ENCODE results near the gene PHAF1. TPM values are rescaled to one million over a fixed set of nuclear protein-coding genes. Genes with fewer than 3 reads are reported as not detected.

The PHAF1 gene
- total RNA-seq, 4 donors from 2014 or later = 44.0 to 60.9 (median 53.1) TPM

DNA sequence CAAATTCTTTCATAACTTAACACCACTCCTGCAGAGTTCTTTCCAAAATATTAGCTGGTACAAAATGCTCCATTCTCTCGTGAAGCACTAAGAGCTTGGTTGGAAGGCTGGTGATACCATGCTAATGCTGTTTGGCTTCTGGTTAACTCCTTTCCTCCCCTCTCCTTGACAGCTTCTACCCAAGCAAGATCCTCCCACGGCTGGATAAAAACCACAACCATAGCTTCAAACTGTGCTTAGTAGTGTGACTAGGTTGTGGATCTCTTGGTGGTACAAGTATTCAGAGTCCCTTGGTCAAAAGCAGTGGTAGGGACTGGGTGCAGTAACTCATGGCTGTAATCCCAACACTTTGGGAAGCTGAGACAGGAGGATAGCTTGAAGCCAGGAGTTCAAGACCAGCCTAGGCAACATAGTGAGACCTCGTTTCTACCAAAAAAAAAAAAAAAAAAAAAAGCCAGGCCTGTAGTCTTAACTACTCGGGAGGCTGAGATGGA, 2.3 kb downstream of the PHAF1 start:
- H3K36me3 ChIP-seq = no peaks in the 10 kb centered on the region
- no peak for DNase-seq (ENCODE audit: low spot score in 2 of 2)
- TF ChIP-seq, protein P1, sequence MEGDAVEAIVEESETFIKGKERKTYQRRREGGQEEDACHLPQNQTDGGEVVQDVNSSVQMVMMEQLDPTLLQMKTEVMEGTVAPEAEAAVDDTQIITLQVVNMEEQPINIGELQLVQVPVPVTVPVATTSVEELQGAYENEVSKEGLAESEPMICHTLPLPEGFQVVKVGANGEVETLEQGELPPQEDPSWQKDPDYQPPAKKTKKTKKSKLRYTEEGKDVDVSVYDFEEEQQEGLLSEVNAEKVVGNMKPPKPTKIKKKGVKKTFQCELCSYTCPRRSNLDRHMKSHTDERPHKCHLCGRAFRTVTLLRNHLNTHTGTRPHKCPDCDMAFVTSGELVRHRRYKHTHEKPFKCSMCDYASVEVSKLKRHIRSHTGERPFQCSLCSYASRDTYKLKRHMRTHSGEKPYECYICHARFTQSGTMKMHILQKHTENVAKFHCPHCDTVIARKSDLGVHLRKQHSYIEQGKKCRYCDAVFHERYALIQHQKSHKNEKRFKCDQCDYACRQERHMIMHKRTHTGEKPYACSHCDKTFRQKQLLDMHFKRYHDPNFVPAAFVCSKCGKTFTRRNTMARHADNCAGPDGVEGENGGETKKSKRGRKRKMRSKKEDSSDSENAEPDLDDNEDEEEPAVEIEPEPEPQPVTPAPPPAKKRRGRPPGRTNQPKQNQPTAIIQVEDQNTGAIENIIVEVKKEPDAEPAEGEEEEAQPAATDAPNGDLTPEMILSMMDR (IDR thresholded peaks at IDR 0.05) = no peak
- TF ChIP-seq POLR2AphosphoS5 (IDR thresholded peaks at IDR 0.05) (no peak), POLR2A (IDR thresholded peaks at IDR 0.05) (no peak), EP300 (IDR thresholded peaks at IDR 0.05) (no peak)
- H3K27me3 ChIP-seq = no peaks in the 10 kb centered on the region
- WGBS = 66% methylated on average over 4 of the region's 4 CpGs
- peaks cover 65% of the 10 kb centered on the region for H3K4me1 ChIP-seq
- H3K27ac ChIP-seq = peak overlapping the region; percentile 16
- no peaks in the 10 kb centered on the region for H3K9me3 ChIP-seq
- no peak overlapping the region for H3K4me3 ChIP-seq

DNA sequence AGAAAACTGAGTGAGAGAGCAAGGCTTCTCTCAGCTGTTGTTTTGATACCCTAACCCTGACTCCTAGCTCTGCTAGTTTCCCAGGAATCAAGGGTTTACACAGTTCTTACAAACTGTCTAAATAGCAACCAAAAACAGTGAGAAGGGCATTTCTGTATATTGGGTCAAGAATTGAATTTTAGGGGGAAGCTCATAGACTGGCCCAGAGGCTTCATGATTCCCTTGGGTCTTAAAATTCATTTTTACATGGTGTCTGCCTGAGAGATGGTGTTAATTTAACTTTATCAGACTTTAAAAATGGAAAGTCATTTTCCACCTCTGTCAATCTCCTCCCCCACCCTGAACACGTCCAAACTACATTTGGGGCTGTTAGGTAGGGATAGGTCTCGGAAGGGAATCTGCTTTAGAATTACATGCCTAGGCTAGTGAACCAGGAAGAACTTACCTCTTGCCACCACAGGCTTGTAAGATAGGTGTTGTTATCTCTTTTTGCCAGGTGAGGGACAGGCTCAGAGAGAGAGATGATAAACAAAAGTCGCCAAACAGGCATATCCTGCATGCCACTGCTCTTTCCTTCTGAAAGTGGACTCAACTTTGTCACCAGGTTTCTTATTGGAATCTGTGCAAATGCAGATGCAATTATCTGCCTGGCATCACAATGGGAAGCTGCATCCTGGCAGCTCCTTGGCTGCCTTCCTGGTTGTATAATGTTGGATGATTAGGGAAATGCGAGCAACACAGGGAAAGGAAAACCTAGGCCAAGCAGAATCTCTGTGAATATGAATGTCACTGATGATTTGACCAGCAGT, 3.1 kb downstream of the PHAF1 start:
- no peak for TF ChIP-seq EP300 (IDR thresholded peaks at IDR 0.05)
- TF ChIP-seq, protein P1 (IDR thresholded peaks at IDR 0.05) = no peak
- no peak for TF ChIP-seq POLR2A (IDR thresholded peaks at IDR 0.05)
- TF ChIP-seq POLR2AphosphoS5 (IDR thresholded peaks at IDR 0.05) = no peak
- Histone ChIP-seq H3K4me1 (peaks cover 65% of the 10 kb centered on the region), H3K4me3 (no peak overlapping the region), H3K9me3 (no peaks in the 10 kb centered on the region), H3K27me3 (no peaks in the 10 kb centered on the region), H3K27ac (peak overlapping the region; percentile 16), H3K36me3 (no peaks in the 10 kb centered on the region)
- DNase-seq (ENCODE audit: low spot score in 2 of 2) = no peak
- 60% methylated on average over 4 of the region's 4 CpGs for WGBS

DNA sequence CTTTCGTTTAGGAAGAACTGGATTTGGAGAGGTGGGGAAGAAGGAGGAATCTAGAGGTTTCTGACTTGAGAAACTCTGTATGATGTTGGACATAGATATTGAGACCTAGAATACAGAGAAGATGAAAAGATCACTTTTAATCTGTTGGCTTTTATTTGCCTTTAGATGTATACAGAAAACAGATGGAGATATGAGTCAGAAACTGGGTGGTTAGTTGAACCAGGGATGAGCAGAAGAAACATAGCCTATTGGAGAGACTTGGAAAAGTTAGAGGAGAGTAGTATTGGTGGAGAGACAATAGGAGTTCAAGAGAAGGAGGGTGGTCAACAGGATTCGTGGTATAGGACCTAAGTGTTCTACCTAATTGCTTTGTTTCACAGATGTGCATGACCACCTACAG, 5.1 kb downstream of the PHAF1 start:
- peak in 1 of 2 donors; percentile 8 for DNase-seq (ENCODE audit: low spot score in 2 of 2)
- peaks cover 57% of the 10 kb centered on the region for H3K4me1 ChIP-seq

DNA sequence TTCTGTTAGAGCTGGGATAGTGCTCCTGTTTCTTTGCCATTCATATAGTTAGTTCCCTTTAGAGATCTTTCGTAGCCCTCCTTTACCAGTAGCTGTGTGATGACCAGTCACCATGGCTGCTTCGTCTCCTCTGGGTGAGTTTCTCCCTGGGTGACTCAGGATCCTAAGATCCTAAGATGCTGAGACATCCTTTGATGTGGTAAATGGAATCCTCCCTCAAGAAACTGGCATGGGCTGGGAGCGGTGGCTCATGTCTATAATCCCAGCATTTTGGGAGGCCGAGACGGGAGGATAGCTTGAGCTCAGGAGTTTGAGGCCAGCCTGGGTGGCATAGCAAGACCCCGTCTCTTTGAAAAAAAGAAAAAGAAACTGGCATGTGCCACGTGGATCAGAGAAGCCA, 5.9 kb downstream of the PHAF1 start:
- TF ChIP-seq EP300 (IDR thresholded peaks at IDR 0.05) (no peak), POLR2A (IDR thresholded peaks at IDR 0.05) (no peak), POLR2AphosphoS5 (IDR thresholded peaks at IDR 0.05) (no peak)
- TF ChIP-seq, protein P1 (IDR thresholded peaks at IDR 0.05) = no peak
- peak in 1 of 2 donors; percentile 33 for DNase-seq (ENCODE audit: low spot score in 2 of 2)
- H3K27ac ChIP-seq = peak overlapping the region; percentile 12
- no peaks in the 10 kb centered on the region for H3K9me3 ChIP-seq
- H3K4me3 ChIP-seq = no peak overlapping the region
- 84% methylated on average over 7 of the region's 7 CpGs for WGBS
- peaks cover 8% of the 10 kb centered on the region for H3K36me3 ChIP-seq
- peaks cover 53% of the 10 kb centered on the region for H3K4me1 ChIP-seq
- no peaks in the 10 kb centered on the region for H3K27me3 ChIP-seq

More for the DNA sequence above, 5.1 kb downstream of the PHAF1 start:
- Histone ChIP-seq H3K9me3 (no peaks in the 10 kb centered on the region), H3K4me3 (no peak overlapping the region), H3K27ac (peak overlapping the region; percentile 20), H3K27me3 (no peaks in the 10 kb centered on the region), H3K36me3 (no peaks in the 10 kb centered on the region)
- WGBS = 86% methylated on average over 2 of the region's 2 CpGs
- TF ChIP-seq EP300 (IDR thresholded peaks at IDR 0.05) (no peak), POLR2AphosphoS5 (IDR thresholded peaks at IDR 0.05) (no peak), POLR2A (IDR thresholded peaks at IDR 0.05) (no peak)
- TF ChIP-seq, protein P1 (IDR thresholded peaks at IDR 0.05) = no peak
